GM12892 (cell line): ENCODE data around the gene SCAPER.

Source experiments
- POLR2A ChIP-seq: IDR thresholded peaks from 2 replicates; pipeline ENCODE4 v1.6.1; 2011; ENCODE audit warnings: low read depth, low read length, control low read depth
- POLR2AphosphoS5 ChIP-seq: IDR thresholded peaks from 2 replicates; pipeline ENCODE4 v1.6.1; 2011; ENCODE audit warnings: low read depth, low read length, control low read depth
- TAF1 ChIP-seq: IDR thresholded peaks from 2 replicates; pipeline ENCODE4 v1.6.1; 2011; ENCODE audit warnings: low read depth, mild to moderate bottlenecking, control low read depth, low read length, borderline replicate concordance

- TF ChIP-seq TAF1 (no peak), POLR2A (no peak), POLR2AphosphoS5 (no peak)
Measured at GRCh38 chr15:76803049-76803571, 102.0 kb downstream of the SCAPER start.
